Measurements from ENCODE around the gene RGL4.
"Not testable (repeated sequence)": the region's sequence is repeated elsewhere in the genome, so short reads cannot be mapped to it uniquely, and the experiment has no call there.

Gene RGL4, protein sequence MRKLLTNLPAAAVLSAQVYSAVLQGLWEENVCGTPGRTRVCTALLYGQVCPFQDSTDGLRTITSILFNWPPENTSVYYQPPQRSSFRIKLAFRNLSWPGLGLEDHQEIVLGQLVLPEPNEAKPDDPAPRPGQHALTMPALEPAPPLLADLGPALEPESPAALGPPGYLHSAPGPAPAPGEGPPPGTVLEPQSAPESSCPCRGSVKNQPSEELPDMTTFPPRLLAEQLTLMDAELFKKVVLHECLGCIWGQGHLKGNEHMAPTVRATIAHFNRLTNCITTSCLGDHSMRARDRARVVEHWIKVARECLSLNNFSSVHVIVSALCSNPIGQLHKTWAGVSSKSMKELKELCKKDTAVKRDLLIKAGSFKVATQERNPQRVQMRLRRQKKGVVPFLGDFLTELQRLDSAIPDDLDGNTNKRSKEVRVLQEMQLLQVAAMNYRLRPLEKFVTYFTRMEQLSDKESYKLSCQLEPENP
- total RNA-seq, result 10.7 to 18.2 (median 15.3) reads per million in 4 donors

DNA sequence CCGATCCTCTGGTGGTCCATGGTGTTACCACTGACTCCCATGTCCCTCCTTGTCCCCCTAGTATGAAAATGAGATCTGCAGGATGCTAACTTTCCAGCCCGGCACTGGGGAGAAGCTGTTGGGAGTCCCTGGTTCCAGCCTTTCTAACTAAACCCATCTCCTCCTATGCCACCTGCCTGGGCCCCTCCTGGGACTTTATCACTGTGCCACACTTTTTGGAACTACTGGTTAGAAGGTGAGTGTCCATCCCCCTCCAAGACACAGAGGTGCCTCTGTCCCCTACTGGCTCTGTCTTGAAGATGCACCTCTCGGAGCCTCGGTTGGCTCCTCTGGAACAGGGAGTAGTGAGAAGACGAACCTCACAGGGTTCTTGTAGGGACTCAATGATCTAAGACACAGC, at the start of gene RGL4:
Gene RGL4, plus strand, starts transcription at position 301 of the 400 bp plus-strand sequence. CDS start 1,018 bp downstream, outside the sequence.
- DNase-seq, result no peak

DNA sequence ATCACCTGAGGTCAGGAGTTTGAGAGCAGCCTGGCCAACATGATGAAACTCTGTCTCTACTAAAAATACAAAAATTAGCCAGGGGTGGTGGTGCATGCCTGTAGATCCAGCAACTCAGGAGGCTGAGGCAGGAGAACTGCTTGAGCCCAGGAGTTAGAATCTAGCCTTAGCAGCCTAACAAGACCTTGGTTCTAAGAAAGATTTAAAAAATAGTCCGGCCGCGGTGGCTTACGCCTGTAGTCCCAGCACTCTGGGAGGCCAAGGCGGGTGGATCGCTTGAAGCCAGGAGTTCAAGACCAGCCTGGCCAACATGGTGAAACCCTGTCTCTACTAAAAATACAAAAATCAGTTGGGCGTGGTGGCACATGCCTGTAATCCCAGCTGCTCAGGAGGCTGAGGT, 44.3 kb upstream of the RGL4 start:
- not testable (repeated sequence) for DNase-seq

DNA sequence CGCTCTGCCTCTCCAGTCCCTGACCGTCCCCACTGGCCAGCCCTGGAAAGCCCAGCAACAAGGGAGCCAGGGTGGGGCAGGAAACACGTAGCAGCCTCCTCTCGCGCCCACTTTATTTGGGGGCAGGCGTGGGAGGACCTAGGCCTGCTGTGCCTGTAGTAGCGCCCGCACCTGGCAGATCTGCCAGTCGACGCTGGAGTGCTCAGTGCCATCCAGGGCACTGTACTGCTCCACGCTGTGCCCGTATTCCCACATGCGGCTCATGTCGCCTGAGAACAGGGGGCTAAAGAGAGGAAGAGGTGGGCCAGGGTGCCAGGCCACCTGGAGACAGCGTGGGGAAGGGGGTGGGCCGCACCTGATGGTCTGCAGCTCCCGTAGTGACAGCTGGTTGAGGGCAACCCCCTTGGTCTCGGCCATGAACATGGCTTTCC, 41.7 kb upstream of the RGL4 start:
- DNase-seq, result no peak

DNA sequence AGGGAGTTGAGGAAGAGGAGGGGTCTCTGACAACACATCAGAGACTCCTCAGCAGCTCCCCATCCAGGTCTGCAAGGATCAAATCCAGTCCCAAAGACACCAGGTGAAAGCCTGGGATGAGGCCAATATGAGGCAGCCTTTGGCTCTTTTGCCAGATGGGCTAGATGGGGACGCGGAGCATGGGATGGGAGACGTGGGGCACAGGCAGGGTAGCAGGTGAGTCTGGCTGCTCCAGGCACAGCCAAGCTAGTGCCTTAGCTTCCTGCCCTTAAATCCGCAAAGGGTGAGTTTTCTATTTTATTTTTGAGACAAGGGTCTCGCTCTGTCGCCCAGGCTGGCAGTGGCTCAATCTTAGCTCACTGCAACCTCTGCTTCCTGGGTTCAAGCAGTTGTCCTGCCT, 39.1 kb upstream of the RGL4 start:
- DNase-seq, result no peak

DNA sequence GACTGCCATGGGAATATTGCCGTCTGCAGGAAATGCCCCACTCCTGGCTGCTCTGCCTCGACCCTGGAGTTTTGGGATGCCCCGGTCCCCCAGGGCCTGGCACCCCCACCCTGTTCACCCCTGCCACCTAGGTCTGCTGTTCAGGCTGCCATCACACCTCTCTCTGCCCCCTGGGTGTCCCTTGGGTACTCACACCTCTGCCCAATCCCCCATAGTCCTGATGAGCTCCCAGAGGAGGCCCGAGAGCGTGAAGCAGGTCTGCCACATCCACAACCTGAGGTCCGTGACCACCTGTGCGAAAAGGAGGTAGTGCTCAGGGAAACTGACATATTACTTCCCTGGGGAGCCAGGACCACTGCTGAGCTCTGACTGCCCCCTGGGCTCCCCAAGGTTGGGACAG, 38.5 kb upstream of the RGL4 start:
- DNase-seq, result no peak

DNA sequence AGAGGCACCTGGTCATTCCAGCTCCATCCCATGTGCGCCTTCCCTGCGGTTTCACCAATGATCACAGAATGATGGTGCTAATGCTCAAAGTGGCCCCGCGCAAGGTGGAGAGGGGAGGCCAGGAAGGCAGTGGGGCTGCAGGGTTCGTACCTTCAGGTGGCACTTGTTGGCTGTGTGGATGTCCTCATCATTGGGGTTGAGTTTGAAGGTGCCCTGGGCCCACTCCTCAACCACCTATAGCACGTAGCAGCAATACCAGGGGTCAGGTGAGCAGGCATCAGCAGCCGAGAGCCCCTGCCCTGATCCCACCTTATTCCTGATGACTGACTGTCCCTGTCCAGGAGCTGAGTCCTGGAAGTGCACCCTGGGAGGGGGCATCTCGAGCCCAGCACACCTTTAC, 38.1 kb upstream of the RGL4 start:
- no peak for DNase-seq

DNA sequence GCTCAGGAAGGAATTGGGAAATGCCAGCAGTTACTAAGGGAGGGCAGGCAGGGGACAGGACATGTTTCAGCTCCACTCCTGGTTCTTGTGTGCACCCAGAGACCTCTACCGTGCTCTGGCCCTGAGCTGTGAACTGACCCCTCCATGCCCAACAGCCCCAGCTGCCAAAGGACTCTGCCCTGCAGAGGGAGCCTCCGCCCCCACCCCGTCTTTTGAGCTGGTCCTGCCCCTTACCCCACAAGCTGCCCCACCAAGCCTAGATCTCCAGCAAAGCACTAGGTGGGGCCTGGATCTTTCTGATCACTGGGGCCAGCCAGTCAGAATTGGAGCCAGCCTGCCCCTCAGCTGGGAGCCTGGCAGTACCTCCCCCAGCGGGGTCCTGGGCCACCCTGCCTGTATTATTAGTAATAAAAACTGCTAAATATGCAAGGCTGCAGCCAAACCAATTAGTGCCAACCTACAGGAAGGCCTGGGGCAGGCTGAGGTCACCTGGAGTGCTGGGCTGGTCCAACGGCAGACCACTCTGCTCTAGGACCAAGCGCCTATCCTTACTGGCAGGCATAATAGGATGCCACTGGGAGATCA, 34.8 kb upstream of the RGL4 start:
- no peak for DNase-seq

DNA sequence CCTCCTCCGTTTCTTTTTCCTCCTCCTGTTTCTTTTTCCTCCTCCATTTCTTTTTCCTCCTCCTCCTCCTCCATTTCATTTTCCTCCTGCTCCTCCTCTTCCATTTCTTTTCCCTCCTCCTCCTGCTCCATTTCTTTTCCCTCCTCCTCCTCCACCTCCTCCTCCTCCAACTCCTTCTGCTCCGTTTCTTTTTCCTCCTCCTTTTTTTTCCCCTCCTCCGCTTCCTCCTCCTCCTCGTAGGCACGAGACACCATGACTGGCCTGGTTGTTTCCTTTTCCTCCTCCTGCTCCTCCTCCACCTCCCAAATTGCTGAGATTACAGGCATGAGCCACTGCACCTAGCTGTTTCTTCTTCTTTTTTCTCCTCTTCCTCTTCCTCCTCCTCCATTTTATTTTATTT, 33.1 kb upstream of the RGL4 start:
- DNase-seq, result no peak

DNA sequence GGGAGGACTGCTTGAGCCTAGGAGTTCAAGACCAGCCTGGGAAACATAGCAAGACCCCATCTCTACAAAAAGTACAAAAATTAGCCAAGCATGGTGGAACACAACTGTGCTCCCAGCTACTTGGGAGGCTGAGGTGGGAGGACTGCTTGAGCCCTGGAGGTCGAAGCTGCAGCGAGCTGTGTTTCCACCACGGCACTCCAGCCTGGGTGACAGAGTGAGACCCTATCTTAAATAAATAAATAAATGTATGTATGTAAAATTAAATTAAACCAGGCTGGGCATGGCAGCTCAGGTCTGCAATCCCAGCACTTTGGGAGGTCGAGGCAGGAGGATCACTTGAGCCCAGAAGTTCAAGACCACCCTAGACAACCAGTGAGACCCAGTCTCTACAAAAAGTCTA, 30.4 kb upstream of the RGL4 start:
- DNase-seq, result not testable (repeated sequence)

DNA sequence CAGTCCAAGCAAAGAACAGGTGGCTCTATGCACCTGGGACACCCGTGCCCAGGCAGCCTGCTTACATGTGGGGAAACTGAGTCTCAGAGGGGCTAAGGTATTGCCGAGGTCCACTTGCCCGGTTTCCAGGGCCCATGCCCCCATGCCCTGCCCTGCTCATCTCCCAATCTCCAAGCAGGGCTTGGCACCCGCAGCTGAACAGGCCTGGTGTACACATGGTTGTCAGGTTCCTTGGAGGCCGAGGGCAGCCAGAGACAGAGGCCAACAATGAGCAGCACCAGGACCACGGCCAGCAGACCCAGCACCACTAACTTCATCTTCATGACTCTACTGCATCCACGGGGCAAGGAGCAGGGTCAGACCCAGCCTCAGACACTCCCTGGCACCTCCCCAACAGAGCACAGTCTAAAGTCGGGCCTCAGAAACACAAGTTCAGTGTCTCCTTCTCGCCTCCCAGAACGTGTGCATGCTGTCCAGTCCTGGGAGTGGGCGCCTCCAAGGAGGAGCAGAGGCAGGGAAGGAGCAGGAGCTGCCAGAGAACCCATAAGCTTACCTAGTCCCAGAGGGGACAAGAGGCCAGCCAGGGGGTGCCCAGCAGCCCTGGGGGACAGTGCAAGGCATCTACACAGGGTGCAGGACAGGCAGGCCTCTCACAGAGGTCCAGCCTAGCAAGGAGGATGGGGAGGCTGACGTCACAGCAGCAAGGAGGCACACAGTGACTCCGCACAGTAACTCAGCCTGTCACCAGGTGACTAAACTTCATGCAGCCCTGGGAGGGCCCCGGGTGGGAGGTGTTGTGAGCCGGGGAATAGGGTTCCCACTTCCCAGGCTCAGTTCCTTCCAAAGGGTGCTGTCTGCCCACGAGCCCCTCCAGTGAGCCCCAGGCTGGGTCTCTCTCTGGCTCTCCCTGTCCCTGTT, 20.2 kb upstream of the RGL4 start:
- no peak for DNase-seq

DNA sequence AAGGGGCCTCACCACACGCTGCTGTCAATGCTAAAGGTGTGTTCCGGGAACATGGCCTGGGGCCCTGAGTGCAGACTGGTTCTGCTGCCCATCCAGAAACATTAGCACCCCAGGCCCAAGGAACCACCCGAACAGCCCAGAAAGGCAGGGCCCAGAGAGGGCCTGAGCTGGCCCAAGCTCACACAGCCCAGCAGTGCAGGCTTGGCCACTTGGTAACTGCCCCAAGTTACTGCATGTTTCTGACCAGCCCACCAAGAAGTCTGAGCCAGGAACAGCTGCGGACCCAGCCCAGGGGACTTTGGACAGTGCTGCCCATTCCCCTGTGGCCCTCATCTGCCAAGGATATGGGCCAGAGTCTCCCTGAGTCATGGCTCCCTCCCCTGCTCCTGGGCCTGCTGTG, 19.4 kb upstream of the RGL4 start:
- not testable (repeated sequence) for DNase-seq

DNA sequence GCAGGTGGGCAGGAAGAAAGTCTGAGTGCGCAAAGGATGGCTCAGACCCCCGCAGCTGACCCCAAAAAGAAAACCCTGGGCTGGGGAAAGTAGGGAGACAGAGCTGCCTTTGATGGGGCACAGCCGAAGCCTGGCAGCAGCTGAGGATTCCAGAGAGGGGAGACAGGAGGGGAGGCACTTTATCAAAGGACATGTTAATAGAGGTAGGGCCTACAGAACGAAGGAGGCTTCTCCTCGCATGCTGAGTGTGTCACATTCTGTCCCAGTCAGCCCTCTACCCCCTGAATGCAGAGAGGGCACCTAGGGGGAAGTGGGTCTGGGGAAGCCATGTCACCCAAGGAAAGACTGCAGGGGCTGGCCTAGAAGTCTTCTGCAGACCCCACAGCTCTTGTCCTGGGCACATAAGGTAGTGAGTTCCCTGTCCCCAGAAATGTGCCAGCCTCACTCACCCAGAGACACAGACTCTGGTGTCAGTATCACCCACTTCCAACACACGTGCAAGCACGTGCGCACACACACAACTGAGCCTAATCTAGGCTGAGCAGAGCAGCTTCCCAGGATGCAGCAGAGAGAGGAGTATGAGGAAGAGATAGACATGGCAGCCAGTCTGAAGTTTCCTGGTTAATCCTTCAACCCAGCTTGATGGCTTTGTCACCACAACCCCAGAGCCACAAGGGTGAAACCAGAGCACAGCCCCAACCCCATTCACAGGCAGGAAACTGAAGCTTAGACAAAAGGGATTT, 18.3 kb upstream of the RGL4 start:
- not testable (repeated sequence) for DNase-seq

DNA sequence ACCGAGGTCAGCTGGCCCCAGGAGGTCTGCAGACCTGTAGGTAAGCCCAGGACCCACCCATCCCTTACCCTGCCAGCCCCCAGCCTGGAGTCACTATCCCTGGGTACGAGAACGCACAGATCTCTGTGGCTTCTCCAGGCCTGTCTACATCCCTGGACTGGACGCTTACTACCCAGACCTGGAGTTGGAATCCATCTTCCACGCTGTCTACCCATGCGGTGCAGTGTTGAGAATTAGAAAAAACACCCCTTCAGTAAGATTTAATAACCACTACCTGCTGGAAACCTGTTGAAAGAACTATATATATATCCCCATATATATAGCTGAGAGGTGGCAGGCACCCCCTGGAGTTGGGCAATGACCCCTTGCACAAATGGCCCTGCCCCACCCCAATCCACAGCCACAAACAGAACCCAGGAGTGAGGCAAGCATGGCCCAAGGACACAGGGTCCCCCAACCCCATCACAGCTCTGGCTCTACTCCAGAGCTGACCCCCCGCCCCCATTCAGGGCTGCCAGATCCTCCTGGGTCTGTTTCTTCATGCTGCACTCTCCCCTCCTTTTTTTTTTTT, 17.7 kb upstream of the RGL4 start:
- DNase-seq, result no peak

DNA sequence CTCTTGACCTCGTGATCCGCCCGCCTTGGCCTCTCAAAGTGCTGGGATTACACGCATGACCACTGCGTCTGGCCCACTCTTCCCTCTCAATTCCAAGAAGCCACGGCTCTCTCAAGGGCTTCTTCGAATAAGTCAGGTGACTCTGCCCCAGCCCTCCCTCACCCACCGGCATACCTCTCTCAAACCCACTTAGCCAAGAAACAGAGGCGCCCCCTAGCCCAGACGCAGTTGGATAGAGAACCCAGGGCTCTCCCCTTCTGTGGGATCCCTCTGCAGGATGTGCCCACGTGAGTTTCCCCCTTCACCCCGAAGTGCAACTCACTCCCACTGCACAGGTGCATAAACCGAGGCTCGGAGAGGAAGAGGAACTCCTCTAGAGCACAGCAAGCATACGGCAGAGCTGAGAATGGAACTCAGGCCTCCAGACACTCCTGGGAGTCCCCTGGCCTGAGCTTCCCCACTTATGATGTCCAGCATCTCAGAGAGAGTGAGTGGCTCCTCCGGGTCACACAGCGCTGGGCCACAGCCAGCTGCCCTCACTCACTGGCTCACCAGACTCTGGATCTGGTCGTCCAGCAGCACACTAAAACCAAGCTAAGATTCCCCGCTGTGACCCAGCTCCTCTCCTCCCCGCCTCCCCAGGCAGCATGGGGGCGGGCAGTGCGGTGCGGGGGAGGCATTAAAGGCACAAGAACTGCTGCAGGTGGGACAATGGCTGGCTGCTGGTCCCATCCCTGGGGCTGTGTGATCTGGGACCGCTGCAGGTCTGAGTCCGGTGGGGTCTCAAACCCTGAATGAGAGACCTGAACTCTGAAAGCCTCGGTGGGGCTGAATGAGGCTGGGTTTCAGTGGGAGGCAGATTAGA, 16.8 kb upstream of the RGL4 start:
- DNase-seq, result no peak

DNA sequence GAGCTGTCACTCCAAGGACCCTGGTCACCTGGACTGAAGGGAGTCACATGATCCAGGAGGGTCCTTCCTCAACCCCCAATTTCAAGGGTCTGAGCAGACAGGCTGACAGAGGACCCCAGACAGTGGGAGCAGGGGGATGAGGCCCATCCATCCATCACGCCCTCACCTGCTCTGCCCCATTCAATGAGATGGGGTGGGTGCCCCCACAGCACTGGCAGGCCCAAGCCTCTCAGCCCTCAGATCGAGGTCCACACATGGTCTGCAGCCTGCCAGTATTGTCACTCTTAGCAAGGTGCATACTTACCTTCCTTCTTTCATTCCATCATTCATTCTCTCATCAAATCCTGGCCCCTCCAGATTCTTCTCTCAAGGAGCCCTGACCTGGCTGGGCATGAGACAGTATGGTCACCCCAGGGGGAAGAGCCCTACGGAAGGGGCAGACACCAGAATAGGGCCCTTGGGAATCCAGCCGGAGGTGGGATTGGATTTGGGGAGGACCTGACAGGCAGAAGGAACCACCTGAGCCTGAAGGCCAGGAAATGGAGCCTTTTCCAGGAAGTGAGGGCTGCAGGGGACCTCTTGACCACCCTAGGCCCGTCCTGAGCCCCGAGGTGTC, 15.8 kb upstream of the RGL4 start:
- not testable (repeated sequence) for DNase-seq

DNA sequence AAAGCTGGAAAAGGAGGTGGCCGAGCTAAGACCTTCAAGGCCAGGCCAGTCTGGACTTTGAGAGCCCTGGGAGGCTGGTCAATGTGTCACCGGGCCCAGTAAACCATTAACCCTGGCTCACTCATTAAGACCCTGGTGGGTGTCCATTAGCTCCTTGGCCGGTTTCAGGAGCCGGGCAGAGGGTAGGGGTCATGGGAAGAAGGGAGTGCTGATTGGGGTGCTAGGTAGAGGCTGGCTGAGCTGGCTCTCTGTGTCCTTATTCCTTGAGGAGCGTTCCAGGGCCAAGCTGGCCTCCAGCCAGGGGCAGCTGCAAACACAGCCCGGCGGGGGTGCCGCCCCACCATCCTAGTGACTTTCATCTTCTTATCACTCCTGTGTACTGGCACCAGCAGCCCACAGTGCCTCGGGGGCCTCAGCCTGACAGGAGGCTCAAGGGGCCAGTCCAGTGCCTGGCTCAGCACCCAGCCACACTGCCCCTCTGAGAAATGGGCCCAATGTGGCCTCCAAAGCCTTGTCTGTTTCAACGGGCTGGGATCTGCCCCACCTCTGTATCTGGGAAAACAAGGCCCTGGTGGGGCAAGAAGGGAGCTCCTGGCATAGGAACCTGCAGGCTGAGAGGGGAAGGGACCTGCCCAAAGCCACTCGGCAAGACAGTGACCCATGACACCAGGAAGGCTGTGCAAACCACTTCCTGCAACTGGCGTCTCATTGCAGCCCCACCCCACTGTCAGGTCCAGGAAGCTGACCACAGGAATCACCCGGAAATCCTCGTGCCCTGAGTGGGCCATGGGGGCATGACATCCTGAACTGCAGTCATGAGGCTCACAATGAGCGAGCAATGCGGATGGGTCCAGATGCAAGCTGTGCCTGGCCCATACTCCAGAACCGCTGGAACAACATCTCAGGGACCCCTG, 15.1 kb upstream of the RGL4 start:
- peak in 1 of 5 donors; percentile 46 for DNase-seq

DNA sequence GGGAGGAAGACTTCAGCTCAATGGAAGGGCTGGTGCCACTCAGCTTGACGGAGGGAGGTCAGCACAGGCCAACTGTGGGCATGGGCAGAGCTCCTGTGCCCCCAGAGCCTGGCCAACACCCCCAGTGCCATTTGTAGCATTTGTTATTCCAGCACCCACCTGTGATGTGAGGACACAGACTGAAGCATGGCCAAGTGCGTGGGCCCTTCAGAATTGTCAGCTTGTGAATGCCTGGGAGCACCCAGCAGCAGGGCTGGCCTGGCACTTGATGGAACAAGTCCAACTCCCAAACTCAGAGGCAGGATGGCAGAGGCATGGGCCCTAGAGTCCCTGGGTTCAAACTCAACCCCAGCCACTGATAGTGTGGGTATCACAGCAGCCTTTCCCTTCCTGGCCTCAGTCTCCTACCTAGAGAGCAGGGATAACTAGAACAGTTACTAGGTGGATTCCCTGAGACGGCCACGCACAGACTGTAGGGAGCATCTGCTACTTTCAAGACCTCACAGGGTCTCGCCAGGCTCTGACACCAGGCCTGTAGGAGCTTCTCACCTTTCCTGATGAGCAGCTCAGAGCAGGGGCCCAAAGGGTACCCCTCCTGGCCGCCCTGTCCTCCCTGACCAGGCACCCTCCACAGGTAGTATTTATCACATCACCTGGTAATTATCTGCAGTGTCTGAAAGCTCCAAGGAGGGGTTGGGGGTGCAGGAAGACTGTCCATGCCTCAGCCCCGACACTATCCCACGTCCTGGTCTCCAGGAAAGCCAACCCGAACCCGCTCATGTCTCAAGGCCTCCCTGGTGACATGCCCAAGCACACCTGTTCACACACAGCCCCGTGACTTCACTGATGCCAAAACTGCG, 13.7 kb upstream of the RGL4 start:
- not testable (repeated sequence) for DNase-seq

DNA sequence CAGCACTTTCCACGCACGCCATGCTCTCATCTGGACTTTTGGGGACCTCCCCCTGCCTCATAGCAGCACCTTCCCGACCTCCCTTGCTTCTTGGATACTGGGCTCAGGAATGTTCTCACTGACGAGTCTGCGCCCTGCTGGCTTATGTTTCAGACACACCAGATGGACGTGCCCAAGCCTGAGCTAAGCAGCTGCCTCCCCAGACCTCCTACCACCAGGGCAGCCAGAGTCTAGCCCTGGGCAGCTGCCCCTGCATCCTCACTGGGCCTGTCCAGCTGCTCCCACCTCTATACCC, 13.2 kb upstream of the RGL4 start:
- DNase-seq, result no peak

DNA sequence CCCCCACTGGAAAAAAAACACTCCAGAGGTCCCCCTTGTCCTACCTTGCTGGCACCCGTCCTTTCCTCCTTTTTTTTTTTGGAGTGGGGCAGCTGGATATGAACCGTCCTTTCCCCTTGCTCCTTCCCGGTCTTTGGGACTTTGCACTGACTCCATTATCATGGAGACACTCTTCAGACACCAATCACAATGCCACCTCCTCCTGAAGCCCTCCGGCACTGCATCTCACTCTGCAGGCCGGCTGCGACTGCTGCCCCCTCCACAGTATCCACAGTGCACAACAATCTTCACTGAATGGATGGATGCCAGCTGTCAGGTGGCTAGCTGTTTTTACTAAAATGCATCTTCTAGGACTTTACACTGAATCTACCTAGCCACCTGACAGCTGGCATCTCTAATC, 12.7 kb upstream of the RGL4 start:
- DNase-seq, result no peak

Measured in T-helper 1 cell (primary cell).